GM18508 (cell line): ENCODE results near the gene ITGA2.

Experiments used
- ATAC-seq: cut with Tn5 transposase; IDR thresholded peaks from one replicate; pipeline ENCODE4 v1.9.1; 2021; ENCODE audit warnings: moderate number of reproducible peaks; ENCODE audit not compliant: insufficient read depth, unreplicated experiment

Gene ITGA2

DNA sequence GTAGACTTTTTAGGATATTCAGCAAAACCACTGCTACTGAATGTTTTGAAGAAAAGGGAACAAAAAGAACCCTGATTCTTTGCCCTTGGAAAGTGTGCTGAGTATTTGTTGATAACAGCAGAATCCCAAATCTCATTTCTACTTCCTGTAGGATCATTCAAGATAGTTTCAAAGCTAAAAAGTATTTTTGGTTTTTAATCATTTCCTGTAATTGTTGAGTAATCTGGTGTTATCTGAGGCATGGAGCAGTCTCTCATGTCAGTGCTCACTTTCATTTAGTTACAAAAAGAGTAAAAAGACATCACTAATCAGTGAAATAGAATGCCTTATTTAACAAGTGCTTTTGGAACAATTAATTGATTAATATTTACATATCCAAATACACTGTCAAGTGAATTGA is 56.1 kb downstream of the ITGA2 start:
- no peak for ATAC-seq

DNA sequence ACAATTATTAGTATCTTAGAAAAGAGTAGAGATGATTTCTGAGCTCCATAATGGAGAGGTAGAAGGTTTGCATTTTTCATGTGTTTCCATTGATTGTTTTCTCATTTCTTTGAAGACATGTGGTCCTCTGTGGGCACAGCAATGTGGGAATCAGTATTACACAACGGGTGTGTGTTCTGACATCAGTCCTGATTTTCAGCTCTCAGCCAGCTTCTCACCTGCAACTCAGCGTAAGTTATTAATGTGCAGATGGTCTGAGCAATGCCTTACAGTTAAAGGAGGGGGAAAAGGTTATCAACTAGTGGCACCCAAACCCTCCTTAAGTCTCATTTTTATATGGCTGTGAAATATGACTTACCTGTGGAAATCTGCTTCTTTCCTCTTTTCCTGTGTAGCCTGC is 59.1 kb downstream of the ITGA2 start:
- no peak for ATAC-seq

DNA sequence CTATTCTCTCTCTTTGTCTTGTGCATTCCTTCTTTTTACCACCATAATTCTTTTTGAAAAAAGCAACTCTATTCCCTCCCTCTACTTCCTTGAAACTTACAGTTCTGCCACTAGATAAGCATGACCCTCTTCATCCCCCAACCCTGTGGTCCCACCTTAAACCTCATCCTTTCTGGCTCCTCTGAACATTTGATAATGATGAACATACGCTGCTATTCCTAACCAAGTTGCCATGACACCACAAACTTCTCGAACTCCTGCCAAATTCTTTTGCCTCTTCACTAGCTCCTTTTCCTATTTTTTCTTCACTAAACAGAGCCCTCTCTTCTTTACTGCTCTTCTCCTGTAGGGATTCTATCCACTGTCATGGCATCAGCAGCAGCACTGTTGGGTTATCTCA is 63.3 kb downstream of the ITGA2 start:
- no peak for ATAC-seq

DNA sequence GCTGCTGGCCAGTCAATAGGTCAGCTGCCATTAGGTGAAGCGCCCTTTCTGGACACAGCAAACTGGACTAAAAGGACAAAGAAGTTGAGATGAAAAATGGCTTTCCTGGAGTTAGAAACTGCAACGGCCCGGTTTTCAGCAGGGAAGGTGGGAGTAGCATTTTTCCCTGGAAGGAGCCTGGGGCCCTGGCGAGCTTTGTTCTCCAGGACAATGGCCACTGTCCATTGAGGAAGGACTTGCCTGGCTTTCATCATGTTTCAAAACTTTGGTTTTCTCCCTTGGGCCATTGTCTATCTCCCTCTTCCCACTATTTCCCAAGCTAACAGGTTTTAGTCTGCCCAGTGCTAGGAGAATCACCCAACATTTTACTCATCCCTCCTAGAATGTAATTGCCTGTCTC is 64.2 kb downstream of the ITGA2 start:
- no peak for ATAC-seq

DNA sequence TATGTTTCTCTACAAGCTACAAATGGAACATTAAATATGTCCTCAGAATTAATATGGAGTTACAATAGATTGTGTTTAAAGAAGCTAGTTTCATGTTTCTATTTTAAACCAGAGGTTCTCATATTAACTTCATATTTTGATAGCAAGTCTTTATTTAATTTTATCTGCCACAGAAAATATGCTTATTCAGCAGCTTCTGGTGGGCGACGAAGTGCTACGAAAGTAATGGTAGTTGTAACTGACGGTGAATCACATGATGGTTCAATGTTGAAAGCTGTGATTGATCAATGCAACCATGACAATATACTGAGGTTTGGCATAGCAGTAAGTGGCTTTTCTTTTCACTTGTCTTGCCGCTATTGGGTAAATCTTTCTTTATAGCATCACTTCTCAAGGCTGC is 66.2 kb downstream of the ITGA2 start:
- ATAC-seq: no peak

DNA sequence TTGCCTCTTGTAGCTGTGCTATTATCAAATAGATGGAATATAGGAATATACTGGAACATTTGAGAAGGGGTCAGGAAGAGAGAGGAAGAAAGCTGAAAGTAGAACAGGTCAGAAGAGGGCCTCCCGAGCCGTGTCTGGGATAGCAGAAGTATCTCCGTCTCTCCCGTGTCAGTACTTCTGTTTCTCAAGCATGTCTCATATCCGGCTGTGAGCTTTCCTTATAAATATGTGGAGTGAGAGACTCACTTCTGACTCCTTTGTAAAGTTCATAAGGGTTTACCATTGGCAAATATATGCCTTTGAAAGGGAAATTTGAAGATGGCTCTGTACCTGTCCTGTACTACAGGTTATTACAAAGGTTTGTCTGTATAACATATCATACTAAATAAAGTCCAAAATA is 70.1 kb downstream of the ITGA2 start:
- ATAC-seq: no peak

DNA sequence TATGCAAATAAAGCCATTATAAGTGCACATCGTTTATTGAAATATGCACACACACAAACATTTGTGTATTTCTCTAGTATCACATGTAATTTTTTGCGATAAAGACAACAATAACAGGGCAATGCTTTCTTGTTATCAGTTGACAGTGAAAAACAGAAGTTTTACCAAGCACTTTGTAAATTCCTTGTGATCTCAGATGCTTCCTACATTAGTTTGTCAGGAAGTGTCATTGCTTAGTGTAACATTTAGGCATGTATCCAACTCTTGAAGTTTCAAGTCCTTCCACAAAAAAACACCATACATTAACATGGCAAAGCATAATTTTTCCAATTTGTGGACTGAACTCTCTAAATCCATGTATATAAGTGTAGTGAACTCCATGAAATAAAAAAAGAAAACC is 74.0 kb downstream of the ITGA2 start:
- ATAC-seq: no peak

DNA sequence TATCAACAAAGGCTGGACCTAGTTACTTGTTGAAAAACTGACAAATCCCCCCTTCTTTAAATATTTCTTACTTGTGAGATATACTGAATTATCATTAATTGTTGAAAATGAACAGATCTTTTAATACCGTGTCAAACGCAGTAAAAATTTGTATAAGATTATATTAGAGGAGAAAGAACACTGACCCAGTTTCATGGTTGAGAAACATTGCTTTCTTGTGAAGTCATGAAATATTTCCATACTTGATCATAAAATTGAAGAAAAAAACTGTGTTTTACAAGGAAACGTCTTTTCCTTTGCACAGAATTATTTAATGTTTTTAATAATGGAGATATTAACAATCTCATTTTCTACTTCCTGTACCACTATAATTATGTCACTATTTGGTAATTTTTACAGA is 74.6 kb downstream of the ITGA2 start:
- ATAC-seq: no peak

DNA sequence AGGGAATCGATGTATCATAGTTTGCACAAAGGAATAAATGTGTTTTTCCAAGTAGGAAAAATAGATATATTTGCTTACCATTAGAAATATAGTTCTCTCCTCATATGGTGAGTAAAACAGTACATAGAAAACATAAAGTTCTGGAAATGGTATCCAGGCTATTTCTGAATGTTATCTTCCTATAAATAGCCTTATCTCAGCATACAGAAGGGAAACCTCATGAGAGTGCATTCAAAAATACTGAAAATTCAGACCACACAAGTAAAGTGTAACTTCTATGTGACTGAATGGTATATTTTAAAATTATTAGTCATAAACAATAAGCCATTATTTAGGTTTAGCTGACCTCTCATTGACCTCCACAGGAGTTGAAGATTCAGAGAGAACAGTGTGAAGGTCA is 76.9 kb downstream of the ITGA2 start:
- ATAC-seq: no peak

DNA sequence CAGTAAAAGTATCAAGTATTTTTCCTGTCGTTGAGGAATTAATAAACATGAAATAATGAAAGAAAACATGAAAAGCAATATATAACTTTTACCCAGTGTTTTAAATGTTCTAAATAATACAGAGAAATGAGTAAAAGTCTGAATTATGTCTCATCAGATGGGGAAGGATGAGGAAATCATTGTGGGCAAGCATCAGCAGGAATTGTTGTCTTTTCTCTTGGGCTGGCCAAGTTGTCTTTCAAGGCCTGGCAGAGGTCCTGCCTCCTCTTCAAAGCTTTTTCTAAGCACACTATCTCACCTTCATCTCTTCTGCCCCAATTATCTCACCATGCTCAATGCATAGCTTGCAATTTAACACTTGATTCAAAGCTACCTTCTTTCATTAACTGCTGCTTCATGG is 78.5 kb downstream of the ITGA2 start:
- no peak for ATAC-seq

DNA sequence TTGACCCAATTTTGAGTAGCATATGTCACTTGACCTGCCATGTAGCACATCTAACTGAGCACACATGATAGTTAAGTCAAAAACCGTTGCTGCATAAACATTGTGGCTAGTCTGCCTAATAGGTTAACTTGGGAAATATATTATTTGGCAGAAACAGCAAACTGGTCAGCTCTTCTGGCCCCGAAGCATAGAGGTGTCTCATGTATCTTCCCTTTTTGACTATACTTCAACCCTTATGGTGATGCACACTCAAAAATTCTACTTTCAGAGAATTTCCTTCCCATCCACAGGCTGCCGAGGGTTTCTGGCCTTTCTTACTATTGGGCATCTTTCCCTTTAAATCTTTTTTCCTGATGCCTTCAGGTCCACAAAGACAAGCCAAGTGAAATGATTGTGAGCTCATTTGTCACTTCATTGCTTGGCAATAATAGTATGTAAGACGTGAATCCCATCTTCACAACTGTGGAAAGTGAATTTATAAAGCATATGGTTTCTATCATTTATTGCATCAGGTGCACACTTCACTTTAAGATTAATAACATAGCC is 79.2 kb downstream of the ITGA2 start:
- no peak for ATAC-seq

DNA sequence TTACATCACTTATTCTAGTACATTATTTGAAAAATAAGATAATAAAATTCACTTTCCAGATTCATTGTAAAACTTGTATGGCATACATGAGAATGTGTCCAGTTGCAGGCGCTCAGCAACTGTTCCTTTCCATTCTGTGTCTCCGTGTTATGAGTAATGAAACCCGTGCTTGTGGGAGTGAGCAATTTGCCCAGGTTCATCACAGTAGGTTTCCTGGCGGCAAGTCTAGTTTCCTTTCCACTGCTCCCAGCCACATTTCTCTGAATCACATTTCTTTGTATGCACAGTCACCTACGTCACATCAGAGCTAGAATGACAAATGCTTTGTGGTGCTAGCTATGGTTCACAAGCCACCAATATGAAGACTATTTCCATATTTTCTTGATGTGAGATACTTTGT is 80.5 kb downstream of the ITGA2 start:
- no peak for ATAC-seq

DNA sequence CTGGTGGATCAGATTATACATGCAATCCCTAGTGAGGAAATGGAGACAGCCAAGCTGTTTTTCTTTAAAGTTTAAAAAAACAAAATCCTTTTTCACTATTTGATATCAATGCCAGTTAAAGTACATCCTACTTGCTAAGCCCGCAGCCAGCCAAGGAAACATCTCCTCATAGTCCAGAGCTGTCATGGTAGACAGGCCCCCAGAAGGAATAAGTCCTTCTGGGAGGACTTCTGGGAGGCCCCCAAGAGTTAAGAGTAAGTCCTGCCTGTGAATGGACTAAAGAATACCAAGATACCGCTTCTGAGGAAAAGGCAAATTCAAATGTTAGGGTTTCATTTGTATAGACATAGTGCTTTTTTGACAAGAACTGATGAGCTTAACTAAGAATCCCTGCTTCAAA is 82.1 kb downstream of the ITGA2 start:
- no peak for ATAC-seq

DNA sequence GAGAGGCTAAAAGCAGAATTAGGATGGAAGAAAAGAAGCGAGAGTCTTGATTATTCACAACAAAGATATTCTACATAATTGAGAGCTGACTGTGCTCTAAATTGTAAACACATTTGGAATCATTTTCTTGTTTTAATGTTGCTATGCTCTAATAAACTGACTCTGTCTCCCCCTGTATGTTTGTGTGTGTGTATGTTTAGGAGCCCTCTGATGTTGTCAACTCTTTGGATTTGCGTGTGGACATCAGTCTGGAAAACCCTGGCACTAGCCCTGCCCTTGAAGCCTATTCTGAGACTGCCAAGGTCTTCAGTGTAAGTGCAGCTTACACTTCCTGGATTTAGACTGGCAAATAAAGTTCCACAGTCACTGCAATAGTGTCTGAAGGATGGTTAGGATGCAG is 82.6 kb downstream of the ITGA2 start:
- ATAC-seq: no peak

DNA sequence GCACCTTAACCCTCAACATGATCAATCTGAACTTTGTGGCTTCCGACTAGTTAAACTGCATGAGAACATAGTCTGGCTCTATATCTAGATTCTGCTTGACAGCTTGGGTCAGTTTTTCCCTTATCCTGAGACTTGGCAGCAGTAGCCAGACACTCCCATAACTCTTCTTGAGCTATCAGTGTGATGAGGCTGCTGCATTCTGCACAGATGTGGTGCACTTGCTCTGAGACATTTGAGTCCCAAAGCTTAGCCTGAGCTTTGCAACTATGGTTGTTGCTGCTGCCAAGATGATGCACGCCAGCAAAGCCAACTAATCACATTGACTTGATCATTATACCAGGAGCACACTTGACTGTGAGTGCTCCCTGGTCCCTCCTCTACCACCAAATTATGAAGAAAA is 84.2 kb downstream of the ITGA2 start:
- no peak for ATAC-seq

DNA sequence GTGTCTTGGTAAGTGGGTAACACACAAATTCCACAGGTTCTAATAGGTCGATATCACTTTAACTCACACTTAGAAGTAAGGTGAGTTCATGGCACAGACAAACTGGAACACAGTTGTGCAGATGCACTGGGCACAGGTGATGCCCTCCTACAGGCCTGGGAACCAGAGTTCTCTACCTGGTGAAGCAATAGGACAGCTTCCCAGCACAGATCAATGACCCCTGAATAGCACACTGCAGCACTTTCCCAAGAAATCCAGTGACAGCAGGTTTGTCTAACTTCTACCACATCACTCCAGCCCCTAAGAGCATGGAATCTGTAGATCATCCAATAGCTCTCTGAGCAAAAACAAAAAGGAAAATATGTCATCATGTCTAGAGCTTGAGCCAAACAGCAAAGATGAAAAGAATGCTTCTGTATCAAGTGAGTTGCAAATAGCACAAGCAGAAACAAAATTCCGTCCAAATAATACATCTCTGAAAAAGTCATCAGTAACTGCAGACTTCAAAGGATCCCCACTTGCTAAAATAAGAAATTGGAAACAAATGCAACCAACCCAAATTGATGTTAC is 86.9 kb downstream of the ITGA2 start:
- no peak for ATAC-seq

DNA sequence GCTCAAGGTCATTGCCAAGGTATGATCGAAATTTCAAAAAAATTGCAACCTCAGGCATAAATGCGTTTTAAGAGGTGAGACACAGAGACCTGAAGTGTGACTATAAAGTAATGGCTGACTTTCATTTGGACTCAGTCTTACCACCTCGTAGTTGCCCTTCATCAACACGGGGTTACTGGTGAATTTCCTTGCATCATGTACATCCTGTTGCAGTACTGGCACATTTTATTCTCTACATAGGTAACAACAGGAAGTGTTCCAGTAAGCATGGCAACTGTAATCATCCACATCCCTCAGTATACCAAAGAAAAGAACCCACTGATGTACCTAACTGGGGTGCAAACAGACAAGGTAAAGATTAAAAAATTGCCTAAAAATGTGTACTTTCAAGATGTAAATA is 91.1 kb downstream of the ITGA2 start:
- ATAC-seq: no peak

DNA sequence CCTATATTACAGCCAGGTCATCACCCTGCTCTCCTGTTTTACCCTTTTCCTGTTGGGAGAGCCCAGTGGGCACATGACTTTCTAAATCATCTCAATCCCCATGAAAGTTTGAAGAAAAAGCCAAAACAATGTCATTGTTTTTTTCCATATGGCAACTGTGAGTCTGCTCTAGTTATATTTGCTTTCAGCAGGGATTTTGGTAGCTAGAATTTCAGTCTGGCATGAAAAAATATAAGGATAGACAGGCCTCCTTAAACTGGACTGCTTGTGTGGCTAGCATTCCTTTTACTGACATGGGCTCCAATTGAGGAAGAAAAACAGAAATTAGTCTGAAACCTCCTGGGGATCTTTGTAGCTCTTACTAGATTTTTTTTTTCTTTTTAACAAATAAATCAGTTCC is 94.8 kb downstream of the ITGA2 start:
- no peak for ATAC-seq

DNA sequence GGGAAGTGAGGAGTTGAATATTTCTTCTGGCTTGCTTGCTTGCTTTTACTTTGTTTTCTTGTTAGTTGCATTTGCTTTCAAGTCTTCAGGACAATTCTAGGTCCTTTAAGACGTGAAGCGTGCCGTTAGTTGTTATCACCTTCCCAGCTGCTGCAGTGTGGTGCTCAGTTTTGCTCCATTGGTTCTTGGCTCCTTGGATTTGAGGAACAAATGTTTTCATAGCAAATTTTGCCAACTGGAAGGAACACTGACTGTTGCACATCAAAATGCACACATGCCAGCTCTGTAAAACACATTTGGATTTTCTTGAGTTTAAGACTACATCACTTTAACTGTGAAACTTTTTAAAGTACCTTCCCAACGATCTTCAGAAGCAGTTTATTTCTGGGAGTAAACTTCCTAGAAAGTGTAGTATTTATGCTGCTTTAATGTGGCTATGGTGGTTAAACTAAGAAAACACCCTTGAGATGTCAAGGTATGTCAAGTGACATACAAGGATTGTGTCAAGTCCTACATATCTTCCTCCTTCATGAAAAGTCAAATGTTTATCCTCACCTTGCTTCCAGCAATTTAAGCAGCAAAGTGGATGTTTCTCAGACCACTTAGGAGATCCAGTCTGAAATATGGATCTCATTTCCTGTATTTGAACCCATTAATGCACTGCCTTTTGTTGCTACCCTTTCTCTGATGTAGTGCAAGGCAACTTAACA is 95.5 kb downstream of the ITGA2 start:
- ATAC-seq: no peak

DNA sequence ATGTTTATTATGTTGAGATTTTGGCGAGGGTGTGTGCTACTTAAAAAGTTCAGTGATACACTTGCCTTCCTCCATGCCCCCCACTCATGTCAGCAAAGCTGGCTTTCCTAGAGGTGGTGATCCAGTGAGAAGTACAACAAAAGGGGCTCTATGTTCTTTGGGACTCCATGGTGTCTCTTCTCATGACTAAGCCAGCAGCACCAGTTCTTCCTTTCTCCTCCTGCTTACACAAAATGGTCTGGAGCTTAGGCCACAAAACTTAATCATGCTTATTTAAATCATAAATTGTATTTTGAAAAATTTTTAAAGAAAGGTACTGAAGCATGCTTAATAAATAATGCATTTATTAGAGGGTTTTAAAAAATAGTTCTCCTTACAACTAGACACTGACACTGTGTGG is 98.0 kb downstream of the ITGA2 start:
- ATAC-seq: no peak

DNA sequence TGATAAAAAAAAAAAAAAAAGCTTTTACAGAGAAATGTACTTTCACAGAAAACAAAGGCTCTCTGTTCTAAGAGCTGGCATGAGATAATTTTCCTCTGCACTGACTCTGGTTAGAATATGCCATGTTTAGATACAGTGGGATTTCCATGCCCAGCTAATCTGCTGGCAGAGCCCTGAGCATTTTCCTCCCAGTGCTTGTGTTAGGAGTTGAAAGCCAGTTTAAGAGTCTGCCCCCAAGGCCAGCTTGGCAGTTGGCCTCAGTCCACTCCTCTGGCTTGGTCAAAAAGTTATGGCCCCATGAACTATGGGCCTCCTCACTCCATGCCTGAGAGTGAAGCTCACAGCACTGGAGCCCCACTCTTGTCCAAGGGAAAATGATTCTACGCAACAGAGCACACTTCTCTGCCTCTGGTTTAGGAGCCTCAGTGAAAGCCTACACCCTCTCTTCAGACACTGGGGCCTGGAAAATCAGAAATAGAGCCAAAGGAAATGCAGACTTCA is 98.5 kb downstream of the ITGA2 start:
- no peak for ATAC-seq

DNA sequence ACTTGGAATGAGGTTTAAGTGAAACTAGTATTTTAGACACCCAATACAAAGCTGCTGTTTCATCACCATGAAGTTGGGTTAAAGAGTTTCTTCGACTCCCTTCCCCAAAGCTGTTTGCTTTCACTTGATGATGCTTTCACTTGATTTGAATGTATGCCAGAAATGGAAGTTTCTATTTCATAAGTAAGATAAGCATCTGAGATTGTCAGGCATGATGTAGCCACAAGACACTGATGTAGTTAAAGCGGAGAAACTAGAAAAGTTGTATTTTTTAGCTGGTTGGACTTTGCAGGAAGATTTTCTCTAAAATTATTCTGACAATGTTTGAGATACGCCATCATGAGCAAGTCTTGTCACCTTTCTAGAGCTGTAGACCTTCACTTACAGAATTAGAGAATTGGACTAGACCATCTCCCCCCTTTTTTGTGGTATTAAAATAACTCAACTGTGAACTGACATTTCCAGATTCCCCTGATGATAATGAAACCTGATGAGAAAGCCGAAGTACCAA is 100.4 kb downstream of the ITGA2 start:
- ATAC-seq: no peak
